ENCODE measurements around the gene SYCP3. TPM values are rescaled to one million over a fixed set of nuclear protein-coding genes. Genes with fewer than 3 reads are reported as not detected.
A peak's percentile ranks its signal among the peaks of the same experiment; 100 is the strongest.

The SYCP3 gene
- total RNA-seq, 2 experiments from 2014 or later: 1.7 to 2.0 TPM

- Mint-ChIP-seq H3K4me3 (no peak overlapping the region), H3K27ac (peak overlapping the region; percentile 51), H3K4me1 (ENCODE audit: low read depth) (peaks cover 51% of the 10 kb centered on the region), H3K9me3 (ENCODE audit: insufficient read depth) (no peaks in the 10 kb centered on the region), H3K27me3 (ENCODE audit: low read depth) (no peaks in the 10 kb centered on the region), H3K36me3 (ENCODE audit: low read depth) (peaks cover 58% of the 10 kb centered on the region)
- DNase-seq (no peak), ATAC-seq (no peak)
- POLR2A ChIA-PET: interaction anchor here (2.6 kb wide), 1 partner anchor 53 kb away, joined by 5 read pairs; the partner anchor contains the start of gene GNPTAB
- CTCF ChIA-PET: interaction anchor here (0.7 to 7.6 kb wide), 6 partner anchors 13 to 137 kb away, joined by 3 to 166 read pairs (median 4); partner anchors contain the start of gene GNPTAB
Observed at GRCh38 chr12:101777485-101777884, 38.2 kb upstream of the SYCP3 start.

GRCh38 chr12:101775816-101776215, 36.6 kb upstream of the SYCP3 start:
- DNase-seq (no peak), ATAC-seq (no peak)
- ChIA-PET CTCF (interaction anchor here (1.2 to 7.6 kb wide), 4 partner anchors 17 to 362 kb away, joined by 3 to 166 read pairs (median 19); partner anchors contain the start of gene GNPTAB), POLR2A (no interaction called here)
- no peaks in the 10 kb centered on the region for H3K27me3 Mint-ChIP-seq (ENCODE audit: low read depth)
- peaks cover 50% of the 10 kb centered on the region for H3K4me1 Mint-ChIP-seq (ENCODE audit: low read depth)
- H3K36me3 Mint-ChIP-seq (ENCODE audit: low read depth): peaks cover 60% of the 10 kb centered on the region
- no peak overlapping the region for H3K4me3 Mint-ChIP-seq
- peak overlapping the region; percentile 3 for H3K27ac Mint-ChIP-seq
- H3K9me3 Mint-ChIP-seq (ENCODE audit: insufficient read depth): no peaks in the 10 kb centered on the region

- CTCF ChIA-PET: interaction anchor here (0.6 to 3.3 kb wide), 24 partner anchors 9 to 162 kb away, joined by 3 to 201 read pairs (median 4); partner anchors contain the start of gene GNPTAB
- no peaks in the 10 kb centered on the region for H3K9me3 Mint-ChIP-seq (ENCODE audit: insufficient read depth)
- H3K4me1 Mint-ChIP-seq (ENCODE audit: low read depth): peaks cover 42% of the 10 kb centered on the region
- POLR2A ChIA-PET: interaction anchor here (1.3 to 1.4 kb wide), 2 partner anchors 50 to 57 kb away, joined by 5 to 12 read pairs; partner anchors contain the start of gene GNPTAB
- H3K27me3 Mint-ChIP-seq (ENCODE audit: low read depth): no peaks in the 10 kb centered on the region
- no peak overlapping the region for H3K4me3 Mint-ChIP-seq
- H3K27ac Mint-ChIP-seq: peak overlapping the region; percentile 17
- DNase-seq (peak; percentile 80), ATAC-seq (peak; percentile 79)
- H3K36me3 Mint-ChIP-seq (ENCODE audit: low read depth): peaks cover 58% of the 10 kb centered on the region
Observed at GRCh38 chr12:101773650-101774162, 34.4 kb upstream of the SYCP3 start.

- no peaks in the 10 kb centered on the region for H3K9me3 Mint-ChIP-seq (ENCODE audit: insufficient read depth)
- peaks cover 37% of the 10 kb centered on the region for H3K4me1 Mint-ChIP-seq (ENCODE audit: low read depth)
- H3K36me3 Mint-ChIP-seq (ENCODE audit: low read depth): peaks cover 58% of the 10 kb centered on the region
- H3K27ac Mint-ChIP-seq: peak overlapping the region; percentile 63
- H3K4me3 Mint-ChIP-seq: no peak overlapping the region
- ChIA-PET POLR2A (interaction anchor here (0.9 kb wide), 1 partner anchor 63 kb away, joined by 3 read pairs; no protein-coding TSS in a partner anchor), CTCF (interaction anchor here (0.6 to 3.3 kb wide), 14 partner anchors 10 to 357 kb away, joined by 3 to 201 read pairs (median 6); partner anchors contain the start of gene GNPTAB)
- no peak for ATAC-seq
- H3K27me3 Mint-ChIP-seq (ENCODE audit: low read depth): no peaks in the 10 kb centered on the region
- no peak for DNase-seq
Observed at GRCh38 chr12:101772012-101772775, 32.9 kb upstream of the SYCP3 start.

GRCh38 chr12:101769865-101770264, 30.6 kb upstream of the SYCP3 start:
- CTCF ChIA-PET: interaction anchor here (2.4 to 4.4 kb wide), 2 partner anchors 61 to 70 kb away, joined by 13 to 31 read pairs; partner anchors contain the start of gene GNPTAB
- Mint-ChIP-seq H3K4me1 (ENCODE audit: low read depth) (peaks cover 27% of the 10 kb centered on the region), H3K27me3 (ENCODE audit: low read depth) (no peaks in the 10 kb centered on the region), H3K36me3 (ENCODE audit: low read depth) (peaks cover 65% of the 10 kb centered on the region), H3K4me3 (no peak overlapping the region), H3K9me3 (ENCODE audit: insufficient read depth) (no peaks in the 10 kb centered on the region), H3K27ac (no peak overlapping the region)
- POLR2A ChIA-PET: interaction anchor here (0.7 kb wide), 1 partner anchor 285 kb away, joined by 3 read pairs; no protein-coding TSS in a partner anchor
- no peak for ATAC-seq
- no peak for DNase-seq

GRCh38 chr12:101768781-101769180, 29.5 kb upstream of the SYCP3 start:
- ATAC-seq (no peak), DNase-seq (no peak)
- no peaks in the 10 kb centered on the region for H3K9me3 Mint-ChIP-seq (ENCODE audit: insufficient read depth)
- ChIA-PET POLR2A (no interaction called here), CTCF (interaction anchor here (0.5 to 4.4 kb wide), 5 partner anchors 9 to 591 kb away, joined by 3 to 31 read pairs (median 7); partner anchors contain the start of gene GNPTAB)
- no peaks in the 10 kb centered on the region for H3K27me3 Mint-ChIP-seq (ENCODE audit: low read depth)
- no peak overlapping the region for H3K4me3 Mint-ChIP-seq
- H3K27ac Mint-ChIP-seq: peak overlapping the region; percentile 41
- H3K36me3 Mint-ChIP-seq (ENCODE audit: low read depth): peaks cover 69% of the 10 kb centered on the region
- peaks cover 20% of the 10 kb centered on the region for H3K4me1 Mint-ChIP-seq (ENCODE audit: low read depth)

- no peaks in the 10 kb centered on the region for H3K27me3 Mint-ChIP-seq (ENCODE audit: low read depth)
- peaks cover 67% of the 10 kb centered on the region for H3K36me3 Mint-ChIP-seq (ENCODE audit: low read depth)
- DNase-seq (no peak), ATAC-seq (no peak)
- ChIA-PET POLR2A (no interaction called here), CTCF (interaction anchor here (0.9 to 4.4 kb wide), 3 partner anchors 27 to 72 kb away, joined by 3 to 31 read pairs (median 12); partner anchors contain the start of gene GNPTAB)
- no peak overlapping the region for H3K4me3 Mint-ChIP-seq
- peaks cover 13% of the 10 kb centered on the region for H3K4me1 Mint-ChIP-seq (ENCODE audit: low read depth)
- H3K27ac Mint-ChIP-seq: no peak overlapping the region
- no peaks in the 10 kb centered on the region for H3K9me3 Mint-ChIP-seq (ENCODE audit: insufficient read depth)
Observed at GRCh38 chr12:101767537-101767936, 28.3 kb upstream of the SYCP3 start.

- Mint-ChIP-seq H3K36me3 (ENCODE audit: low read depth) (peaks cover 54% of the 10 kb centered on the region), H3K9me3 (ENCODE audit: insufficient read depth) (no peaks in the 10 kb centered on the region), H3K4me3 (no peak overlapping the region), H3K4me1 (ENCODE audit: low read depth) (no peaks in the 10 kb centered on the region), H3K27me3 (ENCODE audit: low read depth) (no peaks in the 10 kb centered on the region), H3K27ac (no peak overlapping the region)
- ChIA-PET CTCF (interaction anchor here (0.7 to 1.5 kb wide), 4 partner anchors 9 to 76 kb away, joined by 3 to 6 read pairs (median 4); no protein-coding TSS in a partner anchor), POLR2A (no interaction called here)
- DNase-seq (no peak), ATAC-seq (no peak)
Observed at GRCh38 chr12:101764051-101764792, 25.0 kb upstream of the SYCP3 start.

GRCh38 chr12:101763246-101763931, 24.1 kb upstream of the SYCP3 start:
- H3K27ac Mint-ChIP-seq: no peak overlapping the region
- POLR2A ChIA-PET: no interaction called here

GRCh38 chr12:101761781-101762180, 22.5 kb upstream of the SYCP3 start:
- CTCF ChIA-PET: interaction anchor here (0.9 to 2.1 kb wide), 6 partner anchors 11 to 347 kb away, joined by 3 to 6 read pairs (median 3); no protein-coding TSS in a partner anchor
- no peaks in the 10 kb centered on the region for H3K4me1 Mint-ChIP-seq (ENCODE audit: low read depth)
- no peak overlapping the region for H3K4me3 Mint-ChIP-seq
- no peaks in the 10 kb centered on the region for H3K9me3 Mint-ChIP-seq (ENCODE audit: insufficient read depth)
- ATAC-seq: no peak
- H3K27ac Mint-ChIP-seq: no peak overlapping the region
- POLR2A ChIA-PET: no interaction called here
- DNase-seq: no peak
- peaks cover 55% of the 10 kb centered on the region for H3K36me3 Mint-ChIP-seq (ENCODE audit: low read depth)
- H3K27me3 Mint-ChIP-seq (ENCODE audit: low read depth): no peaks in the 10 kb centered on the region

More at GRCh38 chr12:101763246-101763931, 24.1 kb upstream of the SYCP3 start:
- no peaks in the 10 kb centered on the region for H3K9me3 Mint-ChIP-seq (ENCODE audit: insufficient read depth)
- H3K36me3 Mint-ChIP-seq (ENCODE audit: low read depth): peaks cover 53% of the 10 kb centered on the region
- no peak for DNase-seq
- no peak overlapping the region for H3K4me3 Mint-ChIP-seq
- no peak for ATAC-seq
- H3K4me1 Mint-ChIP-seq (ENCODE audit: low read depth): no peaks in the 10 kb centered on the region
- H3K27me3 Mint-ChIP-seq (ENCODE audit: low read depth): no peaks in the 10 kb centered on the region
- CTCF ChIA-PET: interaction anchor here (1.4 to 1.5 kb wide), 2 partner anchors 8 to 77 kb away, joined by 3 to 6 read pairs; no protein-coding TSS in a partner anchor

- Mint-ChIP-seq H3K27ac (no peak overlapping the region), H3K4me3 (no peak overlapping the region), H3K9me3 (ENCODE audit: insufficient read depth) (no peaks in the 10 kb centered on the region), H3K27me3 (ENCODE audit: low read depth) (no peaks in the 10 kb centered on the region), H3K36me3 (ENCODE audit: low read depth) (peaks cover 57% of the 10 kb centered on the region), H3K4me1 (ENCODE audit: low read depth) (no peaks in the 10 kb centered on the region)
- DNase-seq (no peak), ATAC-seq (no peak)
- ChIA-PET CTCF (interaction anchor here (0.9 to 2.6 kb wide), 6 partner anchors 11 to 347 kb away, joined by 3 to 13 read pairs (median 5); partner anchors contain the start of gene GNPTAB), POLR2A (interaction anchor here (0.9 kb wide), 1 partner anchor 91 kb away, joined by 3 read pairs; no protein-coding TSS in a partner anchor)
Observed at GRCh38 chr12:101761350-101761749, 22.1 kb upstream of the SYCP3 start.

Measured in activated CD8-positive, alpha-beta T cell treated with anti-CD3 and anti-CD28 coated beads, Interleukin-2, amount 10 ng/mL, durations not matched to agents 7 days and 5 days (primary cell).